HL-60 (cell line): Measurements from ENCODE around the gene PCDHGA4.
"Not testable (repeated sequence)": the region's sequence is repeated elsewhere in the genome, so short reads cannot be mapped to it uniquely, and the experiment has no call there.

Experiments used
- GABPA ChIP-seq: IDR thresholded peaks from 2 replicates; pipeline ENCODE4 v1.6.1; 2012; ENCODE audit warnings: low read depth
- POLR2AphosphoS5 ChIP-seq: IDR thresholded peaks from 2 replicates; pipeline ENCODE4 v1.6.1; 2012; ENCODE audit warnings: low read depth
- SPI1 ChIP-seq: IDR thresholded peaks from 2 replicates; pipeline ENCODE4 v1.6.1; 2012; ENCODE audit warnings: low read depth, mild to moderate bottlenecking, borderline replicate concordance
- TF ChIP-seq, protein P1 (sequence below): IDR thresholded peaks from one replicate; pipeline ENCODE4 v1.5.1; 2011; ENCODE audit warnings: low read length, control low read depth, inconsistent platforms; ENCODE audit not compliant: insufficient read depth
- TF ChIP-seq, protein P2 (sequence below): IDR thresholded peaks from 2 replicates; pipeline ENCODE4 v1.6.1; 2012; ENCODE audit warnings: low read depth; ENCODE audit not compliant: insufficient replicate concordance

DNA sequence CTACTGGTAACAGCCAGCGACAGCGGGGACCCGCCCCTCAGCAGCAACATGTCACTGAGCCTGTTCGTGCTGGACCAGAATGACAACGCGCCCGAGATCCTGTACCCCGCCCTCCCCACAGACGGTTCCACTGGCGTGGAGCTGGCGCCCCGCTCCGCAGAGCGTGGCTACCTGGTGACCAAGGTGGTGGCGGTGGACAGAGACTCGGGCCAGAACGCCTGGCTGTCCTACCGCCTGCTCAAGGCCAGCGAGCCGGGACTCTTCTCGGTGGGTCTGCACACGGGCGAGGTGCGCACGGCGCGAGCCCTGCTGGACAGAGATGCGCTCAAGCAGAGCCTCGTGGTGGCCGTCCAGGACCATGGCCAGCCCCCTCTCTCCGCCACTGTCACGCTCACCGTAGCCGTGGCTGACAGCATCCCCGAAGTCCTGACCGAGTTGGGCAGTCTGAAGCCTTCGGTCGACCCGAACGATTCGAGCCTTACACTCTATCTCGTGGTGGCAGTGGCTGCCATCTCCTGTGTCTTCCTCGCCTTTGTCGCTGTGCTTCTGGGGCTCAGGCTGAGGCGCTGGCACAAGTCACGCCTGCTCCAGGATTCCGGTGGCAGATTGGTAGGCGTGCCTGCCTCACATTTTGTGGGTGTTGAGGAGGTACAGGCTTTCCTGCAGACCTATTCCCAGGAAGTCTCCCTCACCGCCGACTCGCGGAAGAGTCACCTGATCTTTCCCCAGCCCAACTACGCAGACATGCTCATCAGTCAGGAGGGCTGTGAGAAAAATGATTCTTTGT lies 39.8 kb downstream of the PCDHGA4 start:
- not testable (repeated sequence) for TF ChIP-seq POLR2AphosphoS5, SPI1, GABPA
- TF ChIP-seq, protein P1, sequence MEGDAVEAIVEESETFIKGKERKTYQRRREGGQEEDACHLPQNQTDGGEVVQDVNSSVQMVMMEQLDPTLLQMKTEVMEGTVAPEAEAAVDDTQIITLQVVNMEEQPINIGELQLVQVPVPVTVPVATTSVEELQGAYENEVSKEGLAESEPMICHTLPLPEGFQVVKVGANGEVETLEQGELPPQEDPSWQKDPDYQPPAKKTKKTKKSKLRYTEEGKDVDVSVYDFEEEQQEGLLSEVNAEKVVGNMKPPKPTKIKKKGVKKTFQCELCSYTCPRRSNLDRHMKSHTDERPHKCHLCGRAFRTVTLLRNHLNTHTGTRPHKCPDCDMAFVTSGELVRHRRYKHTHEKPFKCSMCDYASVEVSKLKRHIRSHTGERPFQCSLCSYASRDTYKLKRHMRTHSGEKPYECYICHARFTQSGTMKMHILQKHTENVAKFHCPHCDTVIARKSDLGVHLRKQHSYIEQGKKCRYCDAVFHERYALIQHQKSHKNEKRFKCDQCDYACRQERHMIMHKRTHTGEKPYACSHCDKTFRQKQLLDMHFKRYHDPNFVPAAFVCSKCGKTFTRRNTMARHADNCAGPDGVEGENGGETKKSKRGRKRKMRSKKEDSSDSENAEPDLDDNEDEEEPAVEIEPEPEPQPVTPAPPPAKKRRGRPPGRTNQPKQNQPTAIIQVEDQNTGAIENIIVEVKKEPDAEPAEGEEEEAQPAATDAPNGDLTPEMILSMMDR = not testable (repeated sequence)
- TF ChIP-seq, protein P2, sequence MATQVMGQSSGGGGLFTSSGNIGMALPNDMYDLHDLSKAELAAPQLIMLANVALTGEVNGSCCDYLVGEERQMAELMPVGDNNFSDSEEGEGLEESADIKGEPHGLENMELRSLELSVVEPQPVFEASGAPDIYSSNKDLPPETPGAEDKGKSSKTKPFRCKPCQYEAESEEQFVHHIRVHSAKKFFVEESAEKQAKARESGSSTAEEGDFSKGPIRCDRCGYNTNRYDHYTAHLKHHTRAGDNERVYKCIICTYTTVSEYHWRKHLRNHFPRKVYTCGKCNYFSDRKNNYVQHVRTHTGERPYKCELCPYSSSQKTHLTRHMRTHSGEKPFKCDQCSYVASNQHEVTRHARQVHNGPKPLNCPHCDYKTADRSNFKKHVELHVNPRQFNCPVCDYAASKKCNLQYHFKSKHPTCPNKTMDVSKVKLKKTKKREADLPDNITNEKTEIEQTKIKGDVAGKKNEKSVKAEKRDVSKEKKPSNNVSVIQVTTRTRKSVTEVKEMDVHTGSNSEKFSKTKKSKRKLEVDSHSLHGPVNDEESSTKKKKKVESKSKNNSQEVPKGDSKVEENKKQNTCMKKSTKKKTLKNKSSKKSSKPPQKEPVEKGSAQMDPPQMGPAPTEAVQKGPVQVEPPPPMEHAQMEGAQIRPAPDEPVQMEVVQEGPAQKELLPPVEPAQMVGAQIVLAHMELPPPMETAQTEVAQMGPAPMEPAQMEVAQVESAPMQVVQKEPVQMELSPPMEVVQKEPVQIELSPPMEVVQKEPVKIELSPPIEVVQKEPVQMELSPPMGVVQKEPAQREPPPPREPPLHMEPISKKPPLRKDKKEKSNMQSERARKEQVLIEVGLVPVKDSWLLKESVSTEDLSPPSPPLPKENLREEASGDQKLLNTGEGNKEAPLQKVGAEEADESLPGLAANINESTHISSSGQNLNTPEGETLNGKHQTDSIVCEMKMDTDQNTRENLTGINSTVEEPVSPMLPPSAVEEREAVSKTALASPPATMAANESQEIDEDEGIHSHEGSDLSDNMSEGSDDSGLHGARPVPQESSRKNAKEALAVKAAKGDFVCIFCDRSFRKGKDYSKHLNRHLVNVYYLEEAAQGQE = not testable (repeated sequence)
